ENCODE measurements around the gene EPHB1. TPM values are rescaled to one million over a fixed set of nuclear protein-coding genes. Genes with fewer than 3 reads are reported as not detected.

The EPHB1 gene
- total RNA-seq, 2 donors from 2014 or later, result 1.9 to 3.2 TPM

- H3K36me3 ChIP-seq, result no peaks in the 10 kb centered on the region
- no peak overlapping the region for H3K4me3 ChIP-seq
- DNase-seq (ENCODE audit: low spot score), result no peak
- H3K9me3 ChIP-seq, result no peaks in the 10 kb centered on the region
- H3K4me1 ChIP-seq, result no peaks in the 10 kb centered on the region
- no peak for TF ChIP-seq CTCF (IDR thresholded peaks at IDR 0.05)
- no peak overlapping the region for H3K27ac ChIP-seq
- no peaks in the 10 kb centered on the region for H3K27me3 ChIP-seq
These were observed 77.7 kb downstream of the EPHB1 start for GRCh38 chr3:134872440-134873388.

GRCh38 chr3:134873789-134874188, 78.7 kb downstream of the EPHB1 start:
- no peaks in the 10 kb centered on the region for H3K4me1 ChIP-seq
- no peaks in the 10 kb centered on the region for H3K9me3 ChIP-seq
- H3K27me3 ChIP-seq, result no peaks in the 10 kb centered on the region
- no peak for TF ChIP-seq CTCF (IDR thresholded peaks at IDR 0.05)
- H3K36me3 ChIP-seq, result no peaks in the 10 kb centered on the region
- DNase-seq (ENCODE audit: low spot score), result no peak
- no peak overlapping the region for H3K27ac ChIP-seq
- H3K4me3 ChIP-seq, result no peak overlapping the region

- no peaks in the 10 kb centered on the region for H3K4me1 ChIP-seq
These were observed 79.8 kb downstream of the EPHB1 start for GRCh38 chr3:134874737-134875413.

GRCh38 chr3:134876836-134877235, 81.8 kb downstream of the EPHB1 start:
- Histone ChIP-seq H3K27ac (no peak overlapping the region), H3K27me3 (no peaks in the 10 kb centered on the region), H3K9me3 (no peaks in the 10 kb centered on the region), H3K36me3 (no peaks in the 10 kb centered on the region), H3K4me3 (no peak overlapping the region), H3K4me1 (no peaks in the 10 kb centered on the region)
- no peak for DNase-seq (ENCODE audit: low spot score)
- TF ChIP-seq CTCF (IDR thresholded peaks at IDR 0.05), result no peak

More at GRCh38 chr3:134874737-134875413, 79.8 kb downstream of the EPHB1 start:
- Histone ChIP-seq H3K27me3 (no peaks in the 10 kb centered on the region), H3K9me3 (no peaks in the 10 kb centered on the region), H3K4me3 (no peak overlapping the region), H3K27ac (no peak overlapping the region), H3K36me3 (no peaks in the 10 kb centered on the region)
- no peak for DNase-seq (ENCODE audit: low spot score)
- no peak for TF ChIP-seq CTCF (IDR thresholded peaks at IDR 0.05)

GRCh38 chr3:134877788-134878187, 82.7 kb downstream of the EPHB1 start:
- no peak for TF ChIP-seq CTCF (IDR thresholded peaks at IDR 0.05)
- DNase-seq (ENCODE audit: low spot score), result no peak
- Histone ChIP-seq H3K4me3 (no peak overlapping the region), H3K27ac (no peak overlapping the region), H3K36me3 (no peaks in the 10 kb centered on the region), H3K4me1 (no peaks in the 10 kb centered on the region), H3K9me3 (no peaks in the 10 kb centered on the region), H3K27me3 (no peaks in the 10 kb centered on the region)

All from right atrium auricular region (tissue), 2 donors.